ENCODE measurements around the gene EXOC3.
A peak's percentile ranks its signal among the peaks of the same experiment; 100 is the strongest.

- peak; percentile 99 for TF ChIP-seq ARNT (IDR thresholded peaks at IDR 0.05)
- TF ChIP-seq SP1 (IDR thresholded peaks at IDR 0.05) = no peak
- TF ChIP-seq TARDBP (IDR thresholded peaks at IDR 0.05) = no peak
- no peak for TF ChIP-seq FOXM1 (IDR thresholded peaks at IDR 0.05; ENCODE audit: borderline replicate concordance)
- TF ChIP-seq ELF4 (IDR thresholded peaks at IDR 0.05) = no peak
Measured at GRCh38 chr5:399296-400281, 43.4 kb upstream of the EXOC3 start.
